ENCODE results near the gene C2orf78.

C2orf78 gene

GRCh38 chr2:73838889-73839534 lies 55.0 kb downstream of the C2orf78 start:
- no peak for DNase-seq

GRCh38 chr2:73839653-73840411 lies 55.8 kb downstream of the C2orf78 start:
- DNase-seq = no peak

GRCh38 chr2:73841912-73842738 lies 58.1 kb downstream of the C2orf78 start:
- DNase-seq = no peak

- DNase-seq = no peak
Observed at GRCh38 chr2:73842739-73843019, 58.7 kb downstream of the C2orf78 start.

GRCh38 chr2:73844087-73844486 lies 60.1 kb downstream of the C2orf78 start:
- no peak for DNase-seq

GRCh38 chr2:73850009-73850408 lies 66.0 kb downstream of the C2orf78 start:
- no peak for DNase-seq

GRCh38 chr2:73851274-73851673 lies 67.3 kb downstream of the C2orf78 start:
- no peak for DNase-seq

GRCh38 chr2:73852020-73852419 lies 68.0 kb downstream of the C2orf78 start:
- DNase-seq = no peak

- DNase-seq = no peak
Observed at GRCh38 chr2:73855526-73855925, 71.5 kb downstream of the C2orf78 start.

- DNase-seq = no peak
Observed at GRCh38 chr2:73856214-73856613, 72.2 kb downstream of the C2orf78 start.

- DNase-seq = no peak
Observed at GRCh38 chr2:73859721-73860586, 76.0 kb downstream of the C2orf78 start.

- no peak for DNase-seq
Observed at GRCh38 chr2:73862987-73863386, 79.0 kb downstream of the C2orf78 start.
